ENCODE data around the gene EME2. TPM values are rescaled to one million over a fixed set of nuclear protein-coding genes. Genes with fewer than 3 reads are reported as not detected.

The EME2 gene
- polyA plus RNA-seq, 1 experiment, result 2.4 TPM

DNA sequence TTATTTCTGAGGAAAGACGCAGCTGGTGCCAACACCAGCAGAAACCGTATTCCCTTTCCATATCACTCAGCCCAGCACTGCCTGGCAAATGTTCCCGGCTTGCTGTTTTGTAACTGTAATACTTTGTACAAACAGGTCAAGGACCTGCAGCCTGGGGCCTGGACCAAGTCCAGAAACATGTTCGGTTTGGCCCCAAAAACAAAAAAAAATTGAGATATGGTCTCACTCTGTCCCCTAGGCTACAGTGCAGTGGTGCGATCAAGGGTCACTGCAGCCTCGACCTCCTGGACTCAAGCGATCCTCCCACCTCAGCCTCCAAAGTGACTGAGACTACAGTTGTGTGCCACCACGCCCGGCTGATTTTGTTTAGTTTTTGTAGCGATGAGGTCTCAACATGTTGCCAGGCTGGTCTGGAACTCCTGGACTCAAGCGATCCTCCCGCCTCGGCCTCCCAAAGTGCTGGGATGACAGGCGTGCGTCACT, 52.8 kb downstream of the EME2 start:
- CTCF ChIA-PET, result no interaction called here
- TF ChIP-seq, protein P1, sequence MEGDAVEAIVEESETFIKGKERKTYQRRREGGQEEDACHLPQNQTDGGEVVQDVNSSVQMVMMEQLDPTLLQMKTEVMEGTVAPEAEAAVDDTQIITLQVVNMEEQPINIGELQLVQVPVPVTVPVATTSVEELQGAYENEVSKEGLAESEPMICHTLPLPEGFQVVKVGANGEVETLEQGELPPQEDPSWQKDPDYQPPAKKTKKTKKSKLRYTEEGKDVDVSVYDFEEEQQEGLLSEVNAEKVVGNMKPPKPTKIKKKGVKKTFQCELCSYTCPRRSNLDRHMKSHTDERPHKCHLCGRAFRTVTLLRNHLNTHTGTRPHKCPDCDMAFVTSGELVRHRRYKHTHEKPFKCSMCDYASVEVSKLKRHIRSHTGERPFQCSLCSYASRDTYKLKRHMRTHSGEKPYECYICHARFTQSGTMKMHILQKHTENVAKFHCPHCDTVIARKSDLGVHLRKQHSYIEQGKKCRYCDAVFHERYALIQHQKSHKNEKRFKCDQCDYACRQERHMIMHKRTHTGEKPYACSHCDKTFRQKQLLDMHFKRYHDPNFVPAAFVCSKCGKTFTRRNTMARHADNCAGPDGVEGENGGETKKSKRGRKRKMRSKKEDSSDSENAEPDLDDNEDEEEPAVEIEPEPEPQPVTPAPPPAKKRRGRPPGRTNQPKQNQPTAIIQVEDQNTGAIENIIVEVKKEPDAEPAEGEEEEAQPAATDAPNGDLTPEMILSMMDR (IDR thresholded peaks at IDR 0.05; ENCODE audit: low read depth, low read length), result no peak
- H3K27ac ChIP-seq (ENCODE audit: low read depth, low read length), result no peak overlapping the region
- H3K27me3 ChIP-seq (ENCODE audit: control insufficient read depth, insufficient read depth, low read length), result no peaks in the 10 kb centered on the region
- H3K4me3 ChIP-seq (ENCODE audit: low read depth, low read length), result peak overlapping the region; percentile 96
- no peak for DNase-seq (ENCODE audit: low read depth, low spot score)
- peaks cover 3% of the 10 kb centered on the region; the same call in 1 of the 2 replicates for H3K9me3 ChIP-seq (ENCODE audit: control insufficient read depth, insufficient read depth, low read length)
- POLR2A ChIA-PET, result interaction anchor here (2.6 kb wide), 1 partner anchor 43 kb away, joined by 21 read pairs; the partner anchor contains the start of genes NUBP2 and SPSB3

Small RNA genes lying within 50 kb of the gene (small RNA-seq; reads per million reads assigned to genes)
- 2.2 reads per million for gene MIR3177 (ENCODE audit: insufficient read length, low read depth)

Other genes starting within 250 kb of the EME2 start
- gene TMEM204, start 239.1 kb upstream of the EME2 start, polyA plus RNA-seq (2011; rRNA removed), result 6.2 and 8.4 TPM in 2 replicates
- 6.4 and 8.3 TPM in 2 replicates for gene IFT140, start 160.7 kb upstream of the EME2 start, polyA plus RNA-seq (2011; rRNA removed)
- 7.8 TPM in 2 replicates for gene CRAMP1, start 160.4 kb upstream of the EME2 start, polyA plus RNA-seq (2011; rRNA removed)
- 39.2 and 41.2 TPM in 2 replicates for gene JPT2, start 94.5 kb upstream of the EME2 start, polyA plus RNA-seq (2011; rRNA removed)
- 11.8 and 14.7 TPM in 2 replicates for gene MAPK8IP3, start 66.6 kb upstream of the EME2 start, polyA plus RNA-seq (2011; rRNA removed)
- gene NME3, start 1.3 kb upstream of the EME2 start, polyA plus RNA-seq (2011; rRNA removed), result 15.6 and 25.5 TPM in 2 replicates
- 55.8 and 62.2 TPM in 2 replicates for gene MRPS34, start 324 bp downstream of the EME2 start, polyA plus RNA-seq (2011; rRNA removed)
- 11.0 and 13.3 TPM in 2 replicates for gene SPSB3, start 9.8 kb downstream of the EME2 start, polyA plus RNA-seq (2011; rRNA removed)
- 20.0 and 29.2 TPM in 2 replicates for gene NUBP2, start 10.2 kb downstream of the EME2 start, polyA plus RNA-seq (2011; rRNA removed)
- gene IGFALS, start 20.9 kb downstream of the EME2 start, polyA plus RNA-seq (2011; rRNA removed), result not detected in 2 replicates
- 11.8 and 16.2 TPM in 2 replicates for gene HAGH, start 54.0 kb downstream of the EME2 start, polyA plus RNA-seq (2011; rRNA removed)
- 35.2 and 45.4 TPM in 2 replicates for gene FAHD1, start 54.4 kb downstream of the EME2 start, polyA plus RNA-seq (2011; rRNA removed)
- 0.04 TPM in 1 of 2 replicates, not detected in the other for gene MEIOB, start 99.4 kb downstream of the EME2 start, polyA plus RNA-seq (2011; rRNA removed)
- not detected in 2 replicates for gene HS3ST6, start 145.6 kb downstream of the EME2 start, polyA plus RNA-seq (2011; rRNA removed)
- 23.1 and 32.6 TPM in 2 replicates for gene MSRB1, start 170.4 kb downstream of the EME2 start, polyA plus RNA-seq (2011; rRNA removed)
- not detected in 2 replicates for gene RPL3L, start 181.9 kb downstream of the EME2 start, polyA plus RNA-seq (2011; rRNA removed)
- gene NDUFB10, start 186.7 kb downstream of the EME2 start, polyA plus RNA-seq (2011; rRNA removed), result 126 and 163 TPM in 2 replicates
- 2,494 and 4,570 TPM in 2 replicates for gene RPS2, start 192.0 kb downstream of the EME2 start, polyA plus RNA-seq (2011; rRNA removed)
- not detected in 2 replicates for gene RNF151, start 194.0 kb downstream of the EME2 start, polyA plus RNA-seq (2011; rRNA removed)
- gene TBL3, start 199.2 kb downstream of the EME2 start, polyA plus RNA-seq (2011; rRNA removed), result 13.7 and 24.8 TPM in 2 replicates
- not detected in 2 replicates for gene NOXO1, start 208.7 kb downstream of the EME2 start, polyA plus RNA-seq (2011; rRNA removed)
- gene GFER, start 211.4 kb downstream of the EME2 start, polyA plus RNA-seq (2011; rRNA removed), result 15.8 and 19.5 TPM in 2 replicates
- 1.8 and 2.3 TPM in 2 replicates for gene SYNGR3, start 217.2 kb downstream of the EME2 start, polyA plus RNA-seq (2011; rRNA removed)
- 8.2 and 10.7 TPM in 2 replicates for gene ZNF598, start 237.0 kb downstream of the EME2 start, polyA plus RNA-seq (2011; rRNA removed)
- gene NPW, start 247.0 kb downstream of the EME2 start, polyA plus RNA-seq (2011; rRNA removed), result 0.66 and 0.94 TPM in 2 replicates